GM23248 (cell line): ENCODE measurements around the gene HCST. TPM values are rescaled to one million over a fixed set of nuclear protein-coding genes. Genes with fewer than 3 reads are reported as not detected.
"Not testable (repeated sequence)": the region's sequence is repeated elsewhere in the genome, so short reads cannot be mapped to it uniquely, and the experiment has no call there.

Experiments
- DNase-seq: peaks from one replicate; pipeline ENCODE4 v3.0.0-alpha.2; 2015
- H2AFZ ChIP-seq: fragments of 200-600 bp; sonication (generic); 2 replicates; pipeline ENCODE4 v1.6.1; 2016; ENCODE audit warnings: antibody characterized with exemption
- H3F3A ChIP-seq: fragments of 200-600 bp; sonication (generic); 2 replicates; pipeline ENCODE4 v1.6.1; 2016; ENCODE audit warnings: mild to moderate bottlenecking, antibody characterized with exemption, mixed run types; ENCODE audit not compliant: insufficient read depth
- H3K27ac ChIP-seq: fragments of 200-600 bp; sonication (generic); 2 replicates; pipeline ENCODE4 v1.5.1; 2016; ENCODE audit warnings: mild to moderate bottlenecking
- H3K27me3 ChIP-seq: fragments of 200-600 bp; sonication (generic); replicated peaks from 2 replicates; pipeline ENCODE4 v1.6.1; 2016; ENCODE audit warnings: mild to moderate bottlenecking; ENCODE audit not compliant: insufficient read depth
- H3K36me3 ChIP-seq: fragments of 200-600 bp; sonication (generic); 2 replicates; pipeline ENCODE4 v1.6.1; 2016; ENCODE audit warnings: low read depth, mild to moderate bottlenecking
- H3K4me1 ChIP-seq: fragments of 200-600 bp; sonication (generic); 2 replicates; pipeline ENCODE4 v1.6.1; 2016; ENCODE audit warnings: mild to moderate bottlenecking; ENCODE audit not compliant: insufficient read depth
- H3K4me2 ChIP-seq: fragments of 200-600 bp; sonication (generic); one replicate; pipeline ENCODE4 v1.6.1; 2016; ENCODE audit warnings: mild to moderate bottlenecking; ENCODE audit not compliant: unreplicated experiment
- H3K4me3 ChIP-seq: fragments of 200-600 bp; sonication (generic); 2 replicates; pipeline ENCODE4 v1.5.1; 2016; ENCODE audit warnings: mild to moderate bottlenecking
- H3K79me2 ChIP-seq: fragments of 200-600 bp; sonication (generic); 2 replicates; pipeline ENCODE4 v1.6.1; 2016; ENCODE audit warnings: mild to moderate bottlenecking; ENCODE audit not compliant: insufficient read depth
- H3K9ac ChIP-seq: fragments of 200-600 bp; sonication (generic); 2 replicates; pipeline ENCODE4 v1.6.1; 2016; ENCODE audit warnings: mild to moderate bottlenecking
- H3K9me2 ChIP-seq: fragments of 200-600 bp; sonication (generic); 2 replicates; pipeline ENCODE4 v1.6.1; 2016; ENCODE audit warnings: mixed run types, mild to moderate bottlenecking, moderate library complexity; ENCODE audit not compliant: insufficient read depth
- H3K9me3 ChIP-seq: fragments of 200-600 bp; sonication (generic); one replicate; pipeline ENCODE4 v1.6.1; 2017; ENCODE audit warnings: low read depth
- H4K20me1 ChIP-seq: fragments of 200-600 bp; sonication (generic); 2 replicates; pipeline ENCODE4 v1.6.0; 2016; ENCODE audit not compliant: insufficient read depth
- EZH2 ChIP-seq: fragments of 200-600 bp; sonication (generic); IDR thresholded peaks from 2 replicates; pipeline ENCODE4 v1.6.1; 2018; ENCODE audit warnings: antibody characterized with exemption, mild to moderate bottlenecking; ENCODE audit not compliant: insufficient read depth, poor library complexity, severe bottlenecking
- EZH2phosphoT487 ChIP-seq: fragments of 200-600 bp; sonication (generic); IDR thresholded peaks from 2 replicates; pipeline ENCODE4 v1.6.1; 2018; ENCODE audit warnings: antibody characterized with exemption, moderate library complexity, mild to moderate bottlenecking, low read depth; ENCODE audit not compliant: insufficient read depth
- WGBS, 2 experiments: methylation state at CpG; one replicate each; pipeline ENCODE4 v1.1.6; 2015 to 2017; ENCODE audit warnings: low lambda C conversion rate in 2 of 2, low coverage in 1 of 2; ENCODE audit errors: missing lambda C conversion rate in 2 of 2; 5-methylcytosine and 5-hydroxymethylcytosine counted together
- in situ Hi-C: fragments of 300-500 bp; cut with MboI; formaldehyde crosslinking; loops from 2 replicates; pipeline ENCODE4 v1.15.0; 2020
- polyA plus RNA-seq: library from polyadenylated mRNA; unstranded; fragments of >200 nt; fragmentation: Nextera tagmentation; extraction: Ambion mirVana; gene quantifications from 2 replicates; pipeline ENCODE4 v1.2.1, GENCODE V29; 2016
- total RNA-seq: library from RNA; depleted of rRNA; stranded (reverse); fragments of >200 nt; shearing (Covaris generic); gene quantifications from 2 replicates; pipeline ENCODE4 v1.2.3, GENCODE V29; 2014

The HCST gene
- total and polyA plus RNA-seq, 2 experiments from 2014 or later, result 11.3 TPM; not detected in 1

- no peak overlapping the region for H3K9ac ChIP-seq
- 0 out of 2 replicates have a peak overlapping the region, but pooled peaks have one; percentile 52 for H2AFZ ChIP-seq
- no peaks in the 10 kb centered on the region for H3F3A ChIP-seq
- H3K79me2 ChIP-seq, result no peaks in the 10 kb centered on the region
- peak; percentile 85 for DNase-seq
- no peak for TF ChIP-seq EZH2phosphoT487
- no peak for TF ChIP-seq EZH2
- H4K20me1 ChIP-seq, result no peaks in the 10 kb centered on the region
- no peaks in the 10 kb centered on the region for H3K36me3 ChIP-seq
- no peaks in the 10 kb centered on the region; the same call in 1 of the 2 replicates for H3K27me3 ChIP-seq
- H3K4me2 ChIP-seq, result peak overlapping the region; percentile 61
- in situ Hi-C loops, result no loop called here
- no peaks in the 10 kb centered on the region for H3K4me1 ChIP-seq
- no peaks in the 10 kb centered on the region for H3K9me2 ChIP-seq
- peak overlapping the region; percentile 63 for H3K4me3 ChIP-seq
- no peak overlapping the region for H3K27ac ChIP-seq
- H3K9me3 ChIP-seq, result no peaks in the 10 kb centered on the region
- 2 to 4% methylated on average over 51 of the region's 51 CpGs for WGBS, 2 experiments
These were observed 32.8 kb upstream of the HCST start for GRCh38 chr19:35869327-35870123.

- peak overlapping the region; percentile 61 for H3K4me2 ChIP-seq
- H3K9me2 ChIP-seq, H4K20me1 ChIP-seq, H3F3A ChIP-seq, H3K27me3 ChIP-seq, H3K27ac ChIP-seq, H2AFZ ChIP-seq, H3K36me3 ChIP-seq, in situ Hi-C loops, H3K9me3 ChIP-seq, H3K4me1 ChIP-seq, H3K9ac ChIP-seq, H3K79me2 ChIP-seq: not testable (repeated sequence)
- peak; percentile 52 for DNase-seq
- WGBS, 2 experiments, result 45 to 48% methylated on average over 26 of the region's 26 CpGs
- H3K4me3 ChIP-seq, result peak overlapping the region; percentile 63; the same call in 1 of the 2 replicates
These were observed 32.1 kb upstream of the HCST start for GRCh38 chr19:35870124-35870736.

- TF ChIP-seq EZH2phosphoT487 (no peak), EZH2 (no peak)
These were observed 31.5 kb upstream of the HCST start for GRCh38 chr19:35870798-35871197.

GRCh38 chr19:35871611-35872010 is 30.7 kb upstream of the HCST start:
- Histone ChIP-seq H2AFZ (no peak overlapping the region), H3K79me2 (no peaks in the 10 kb centered on the region), H3K9me2 (no peaks in the 10 kb centered on the region), H3F3A (no peaks in the 10 kb centered on the region), H3K4me3 (no peak overlapping the region), H3K27me3 (no peaks in the 10 kb centered on the region; the same call in 1 of the 2 replicates), H3K4me2 (no peak overlapping the region), H3K9ac (no peak overlapping the region), H3K4me1 (no peaks in the 10 kb centered on the region), H3K9me3 (no peaks in the 10 kb centered on the region), H3K36me3 (no peaks in the 10 kb centered on the region), H4K20me1 (no peaks in the 10 kb centered on the region), H3K27ac (no peak overlapping the region)
- TF ChIP-seq EZH2phosphoT487 (no peak), EZH2 (no peak)
- in situ Hi-C loops, result no loop called here
- no peak for DNase-seq
- 48 to 53% methylated on average over 12 of the region's 12 CpGs for WGBS, 2 experiments

More at GRCh38 chr19:35870798-35871197, 31.5 kb upstream of the HCST start:
- 68 to 84% methylated on average over 8 to 12 of the region's 12 CpGs for whole genome bisulfite sequencing, 2 experiments
- H3K4me3 ChIP-seq, result no peak overlapping the region
- H3K9me3 ChIP-seq, result no peaks in the 10 kb centered on the region
- no peak overlapping the region for H3K27ac ChIP-seq
- H3K79me2 ChIP-seq, result no peaks in the 10 kb centered on the region
- in situ Hi-C loops, result no loop called here
- no peaks in the 10 kb centered on the region for H3K9me2 ChIP-seq
- no peaks in the 10 kb centered on the region for H4K20me1 ChIP-seq
- no peak overlapping the region for H3K9ac ChIP-seq
- no peak overlapping the region for H3K4me2 ChIP-seq
- H2AFZ ChIP-seq, result no peak overlapping the region
- no peaks in the 10 kb centered on the region for H3K36me3 ChIP-seq
- no peaks in the 10 kb centered on the region; the same call in 1 of the 2 replicates for H3K27me3 ChIP-seq
- H3K4me1 ChIP-seq, result no peaks in the 10 kb centered on the region
- no peaks in the 10 kb centered on the region for H3F3A ChIP-seq
- DNase-seq, result no peak
